ENCODE data around the gene PRKAG1. TPM values are rescaled to one million over a fixed set of nuclear protein-coding genes. Genes with fewer than 3 reads are reported as not detected.

The PRKAG1 gene
- total RNA-seq, 1 donor from 2014 or later, result 24.0 TPM

DNA sequence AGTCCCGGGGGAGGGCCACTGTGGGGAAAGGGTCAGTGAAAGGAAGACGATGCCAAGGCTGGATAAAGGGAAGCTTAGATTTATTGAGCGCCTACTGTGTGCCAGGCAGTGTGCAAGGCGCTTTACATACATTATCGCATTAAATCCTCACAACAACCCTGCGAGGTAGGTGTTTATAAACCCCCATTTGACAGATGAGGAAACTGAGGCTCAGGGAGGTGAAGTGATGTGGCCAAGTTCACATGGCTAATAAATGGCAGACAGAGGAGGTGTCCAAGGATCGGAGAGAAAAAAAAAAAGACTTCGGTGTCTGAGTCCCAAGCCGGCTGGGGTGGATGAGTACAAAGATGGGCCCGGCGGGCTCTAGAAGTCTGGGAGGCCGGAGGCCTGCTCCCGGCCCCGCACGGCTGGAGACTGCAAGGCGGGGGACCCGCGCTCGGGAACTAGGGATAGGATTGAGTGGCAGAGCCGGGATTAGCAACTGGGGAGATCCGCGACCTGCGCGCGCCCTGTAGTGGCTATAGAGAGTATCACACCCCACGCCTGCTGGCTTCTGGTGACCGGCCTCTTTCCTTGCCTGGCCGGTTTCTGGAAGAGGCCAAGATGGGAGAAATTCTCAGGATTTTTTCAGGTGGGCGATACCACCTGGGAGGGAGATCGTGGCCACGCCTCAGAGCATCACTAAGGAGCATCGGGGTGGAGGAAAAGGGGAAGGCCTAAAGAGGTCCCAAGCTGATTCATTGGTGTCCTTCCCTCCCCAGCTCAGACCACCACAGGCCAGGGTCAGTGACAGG, 23.3 kb downstream of the PRKAG1 start:
- H3K36me3 Mint-ChIP-seq (ENCODE audit: low read depth, unreplicated experiment), result peaks cover 5% of the 10 kb centered on the region

GRCh38 chr12:48994224-48995085, 24.1 kb downstream of the PRKAG1 start:
- no peak for DNase-seq (ENCODE audit: low spot score)
- no peak overlapping the region for H3K4me3 Mint-ChIP-seq (ENCODE audit: unreplicated experiment)
- H3K9me3 Mint-ChIP-seq (ENCODE audit: unreplicated experiment), result no peaks in the 10 kb centered on the region
- peaks cover 33% of the 10 kb centered on the region for H3K27me3 Mint-ChIP-seq (ENCODE audit: unreplicated experiment)
- H3K27ac Mint-ChIP-seq (ENCODE audit: unreplicated experiment), result no peak overlapping the region
- H3K36me3 Mint-ChIP-seq (ENCODE audit: low read depth, unreplicated experiment), result peaks cover 5% of the 10 kb centered on the region
- peaks cover 11% of the 10 kb centered on the region for H3K4me1 Mint-ChIP-seq (ENCODE audit: unreplicated experiment)
- TF ChIP-seq CTCF (IDR thresholded peaks at IDR 0.05; ENCODE audit: unreplicated experiment), result no peak

More for the DNA sequence above, 23.3 kb downstream of the PRKAG1 start:
- Mint-ChIP-seq H3K27me3 (ENCODE audit: unreplicated experiment) (peaks cover 37% of the 10 kb centered on the region), H3K27ac (ENCODE audit: unreplicated experiment) (no peak overlapping the region), H3K4me3 (ENCODE audit: unreplicated experiment) (no peak overlapping the region), H3K9me3 (ENCODE audit: unreplicated experiment) (no peaks in the 10 kb centered on the region), H3K4me1 (ENCODE audit: unreplicated experiment) (peaks cover 17% of the 10 kb centered on the region)
- DNase-seq (ENCODE audit: low spot score), result peak; percentile 87
- TF ChIP-seq CTCF (IDR thresholded peaks at IDR 0.05; ENCODE audit: unreplicated experiment), result peak; percentile 60

DNA sequence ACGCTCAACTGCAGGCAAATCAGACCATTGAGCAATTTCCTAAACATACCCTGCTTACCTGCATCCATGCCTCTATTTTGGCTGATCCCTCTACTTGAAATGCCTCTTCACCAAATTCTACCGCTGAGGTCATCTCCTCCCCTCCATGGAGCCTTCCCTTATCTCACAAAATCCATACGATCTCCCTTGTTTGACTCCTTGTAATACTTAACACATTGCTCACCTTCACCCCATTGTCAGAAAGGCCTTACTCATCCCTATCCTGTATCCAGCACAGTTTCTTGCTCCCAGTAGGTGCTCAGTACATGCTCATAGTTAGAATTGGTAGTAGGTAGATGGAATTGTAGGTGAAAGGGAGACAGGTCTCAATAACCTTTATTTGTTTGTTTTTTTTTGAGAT, 24.8 kb downstream of the PRKAG1 start:
- H3K27me3 Mint-ChIP-seq (ENCODE audit: unreplicated experiment), result peaks cover 37% of the 10 kb centered on the region
- no peak for DNase-seq (ENCODE audit: low spot score)
- peak overlapping the region; percentile 16 for H3K27ac Mint-ChIP-seq (ENCODE audit: unreplicated experiment)

GRCh38 chr12:48991247-48992050, 27.1 kb downstream of the PRKAG1 start:
- Mint-ChIP-seq H3K27me3 (ENCODE audit: unreplicated experiment) (peaks cover 41% of the 10 kb centered on the region), H3K27ac (ENCODE audit: unreplicated experiment) (peak overlapping the region; percentile 48), H3K36me3 (ENCODE audit: low read depth, unreplicated experiment) (peaks cover 5% of the 10 kb centered on the region), H3K4me3 (ENCODE audit: unreplicated experiment) (no peak overlapping the region), H3K9me3 (ENCODE audit: unreplicated experiment) (no peaks in the 10 kb centered on the region), H3K4me1 (ENCODE audit: unreplicated experiment) (peaks cover 10% of the 10 kb centered on the region)
- TF ChIP-seq CTCF (IDR thresholded peaks at IDR 0.05; ENCODE audit: unreplicated experiment), result no peak
- no peak for DNase-seq (ENCODE audit: low spot score)

More for the DNA sequence above, 24.8 kb downstream of the PRKAG1 start:
- H3K4me1 Mint-ChIP-seq (ENCODE audit: unreplicated experiment), result peaks cover 10% of the 10 kb centered on the region
- TF ChIP-seq CTCF (IDR thresholded peaks at IDR 0.05; ENCODE audit: unreplicated experiment), result no peak
- H3K4me3 Mint-ChIP-seq (ENCODE audit: unreplicated experiment), result no peak overlapping the region
- peaks cover 5% of the 10 kb centered on the region for H3K36me3 Mint-ChIP-seq (ENCODE audit: low read depth, unreplicated experiment)
- no peaks in the 10 kb centered on the region for H3K9me3 Mint-ChIP-seq (ENCODE audit: unreplicated experiment)
